GM12878 (cell line): ENCODE data around the gene DLEC1. TPM values are rescaled to one million over a fixed set of nuclear protein-coding genes. Genes with fewer than 3 reads are reported as not detected.
A peak's percentile ranks its signal among the peaks of the same experiment; 100 is the strongest.

Experiments used
- BMI1 ChIP-seq: fragments of 450-650 bp; IDR thresholded peaks from 2 replicates; pipeline ENCODE4 v1.6.1; 2016; ENCODE audit warnings: mild to moderate bottlenecking, moderate library complexity, borderline replicate concordance
- CHD1 ChIP-seq: IDR thresholded peaks from 2 replicates; pipeline ENCODE4 v1.6.1; 2012; ENCODE audit warnings: low read depth, low read length, improper control_type of control experiment
- HCFC1 ChIP-seq: fragments of 150-350 bp; IDR thresholded peaks from 2 replicates; pipeline ENCODE4 v1.6.1; 2014; ENCODE audit warnings: low read length
- IKZF2 ChIP-seq, 2 experiments: fragments of 450-650 bp; IDR thresholded peaks; 2 replicates each; pipeline ENCODE4 v1.6.1; 2017; ENCODE audit warnings: mild to moderate bottlenecking in 2 of 2, moderate library complexity in 2 of 2
- MEF2A ChIP-seq: IDR thresholded peaks from 2 replicates; pipeline ENCODE4 v1.6.1; 2011; ENCODE audit warnings: low read depth, mild to moderate bottlenecking, low read length, moderate library complexity; ENCODE audit not compliant: insufficient read depth
- MEF2B ChIP-seq: fragments of 450-650 bp; IDR thresholded peaks from 2 replicates; pipeline ENCODE4 v1.6.1; 2018; ENCODE audit warnings: mild to moderate bottlenecking, moderate library complexity; ENCODE audit not compliant: partially characterized antibody, poor library complexity, severe bottlenecking
- MLLT1 ChIP-seq: fragments of 450-650 bp; IDR thresholded peaks from 2 replicates; pipeline ENCODE4 v1.6.1; 2016; ENCODE audit warnings: mild to moderate bottlenecking
- NR2F1 ChIP-seq: fragments of 450-650 bp; conservative IDR thresholded peaks from 2 replicates; pipeline ENCODE4 v1.6.1; 2017; ENCODE audit warnings: mild to moderate bottlenecking
- PAX8 ChIP-seq: fragments of 450-650 bp; IDR thresholded peaks from 2 replicates; pipeline ENCODE4 v1.6.1; 2017; ENCODE audit warnings: mild to moderate bottlenecking, moderate library complexity
- POLR2AphosphoS5 ChIP-seq: IDR thresholded peaks from 2 replicates; pipeline ENCODE4 v1.6.1; 2011; ENCODE audit warnings: mild to moderate bottlenecking, low read length, inconsistent platforms
- SMAD5 ChIP-seq: IDR thresholded peaks from 2 replicates; pipeline ENCODE4 v1.6.1; 2016; ENCODE audit warnings: antibody characterized with exemption, low read depth
- TAF1 ChIP-seq: IDR thresholded peaks from 2 replicates; pipeline ENCODE4 v1.6.1; 2011; ENCODE audit warnings: mild to moderate bottlenecking, low read depth, low read length, borderline replicate concordance
- ZSCAN29 ChIP-seq: fragments of 450-650 bp; IDR thresholded peaks from 2 replicates; pipeline ENCODE4 v1.6.1; 2017; ENCODE audit warnings: mild to moderate bottlenecking, moderate library complexity
- polyA plus RNA-seq, 11 experiments: library from polyadenylated mRNA; depleted of rRNA in 4 of 11; unstranded in 6 of 11; stranded (reverse) in 5 of 11; fragments of >200 nt; fragmentation: Nextera tagmentation in 4 of 11; fragmentation: Illumina TruSeq in 1 of 11; extraction: Ambion mirVana in 4 of 11; extraction: Trizol in 1 of 11; gene quantifications; 1 replicate in 1 of 11; 2 replicates in 10 of 11; pipeline versions ENCODE4 v1.2.1 to v1.2.3, GENCODE V29; 2011 to 2016; ENCODE audit warnings: inconsistent platforms in 2 of 11, missing spikeins in 2 of 11, low read depth in 1 of 11
- total RNA-seq, 4 experiments: library from RNA; depleted of rRNA in 3 of 4; stranded (reverse); fragments of >200 nt in 3 of 4; fragmentation: Illumina TruSeq in 1 of 4; extraction: Trizol in 1 of 4; gene quantifications; 2 replicates each; pipeline versions ENCODE4 v1.2.1 to v1.2.3, GENCODE V29; 2013 to 2021
- TF ChIP-seq, protein P1 (sequence below): fragments of 450-650 bp; IDR thresholded peaks from 2 replicates; pipeline ENCODE4 v1.6.1; 2017; ENCODE audit warnings: mild to moderate bottlenecking
- TF ChIP-seq, protein P2 (sequence below): IDR thresholded peaks from 2 replicates; pipeline ENCODE4 v1.6.1; 2012; ENCODE audit warnings: low read length, inconsistent platforms
- TF ChIP-seq, protein P3 (sequence below): fragments of 450-650 bp; formaldehyde crosslinking; IDR thresholded peaks from 2 replicates; pipeline ENCODE4 v1.4.0; 2020; ENCODE audit warnings: mild to moderate bottlenecking, moderate library complexity
- TF ChIP-seq, protein P4 (sequence below): fragments of 450-650 bp; IDR thresholded peaks from 2 replicates; pipeline ENCODE4 v1.6.1; 2016; ENCODE audit warnings: mild to moderate bottlenecking, moderate library complexity, borderline replicate concordance

Gene DLEC1
- total and polyA plus RNA-seq, 10 of the 15 experiments (the other 5 are each of a cell fraction or from before 2014, with no cell fraction given): 0.03 to 0.29 (median 0.07) TPM; not detected in 3

DNA sequence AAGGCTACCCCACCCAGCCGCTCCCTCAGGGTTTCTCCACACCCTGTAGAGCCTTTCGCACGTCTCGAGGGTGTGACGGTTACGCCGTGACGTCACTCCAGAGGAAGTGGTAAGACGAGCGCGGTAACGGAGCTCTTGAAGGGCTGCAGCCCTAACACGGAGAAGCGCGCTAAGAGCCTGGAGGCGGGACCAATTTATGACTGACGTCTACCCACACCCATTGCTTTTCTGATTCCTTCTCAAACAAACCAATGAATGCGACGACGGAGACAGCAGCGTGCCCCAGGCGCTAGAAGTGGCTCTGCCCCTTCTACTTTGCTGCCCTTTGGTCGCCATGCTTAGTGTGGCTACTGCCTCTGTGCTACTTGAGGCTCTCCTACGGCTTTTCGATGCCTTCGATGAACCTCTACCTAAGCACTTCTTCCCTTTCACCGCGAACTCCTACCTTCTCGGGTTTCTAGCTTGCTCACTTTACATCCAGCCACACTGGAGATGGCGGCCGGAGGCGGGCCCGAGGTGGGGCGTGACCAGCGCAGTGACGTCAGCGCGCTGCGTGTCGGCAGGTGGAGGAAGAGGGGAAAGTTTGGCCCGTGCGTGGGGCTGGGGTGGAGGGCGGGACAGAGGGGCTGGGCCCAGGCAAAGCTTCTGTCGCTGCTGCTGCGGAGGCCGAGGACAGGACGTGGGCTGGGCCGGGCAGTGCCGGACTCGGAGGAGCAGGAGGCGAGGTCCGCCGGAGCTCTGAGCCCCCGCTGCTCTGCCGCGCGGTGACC is 126.1 kb downstream of the DLEC1 start, which contains the start of gene OXSR1 (continued):
- TF ChIP-seq, protein P1, sequence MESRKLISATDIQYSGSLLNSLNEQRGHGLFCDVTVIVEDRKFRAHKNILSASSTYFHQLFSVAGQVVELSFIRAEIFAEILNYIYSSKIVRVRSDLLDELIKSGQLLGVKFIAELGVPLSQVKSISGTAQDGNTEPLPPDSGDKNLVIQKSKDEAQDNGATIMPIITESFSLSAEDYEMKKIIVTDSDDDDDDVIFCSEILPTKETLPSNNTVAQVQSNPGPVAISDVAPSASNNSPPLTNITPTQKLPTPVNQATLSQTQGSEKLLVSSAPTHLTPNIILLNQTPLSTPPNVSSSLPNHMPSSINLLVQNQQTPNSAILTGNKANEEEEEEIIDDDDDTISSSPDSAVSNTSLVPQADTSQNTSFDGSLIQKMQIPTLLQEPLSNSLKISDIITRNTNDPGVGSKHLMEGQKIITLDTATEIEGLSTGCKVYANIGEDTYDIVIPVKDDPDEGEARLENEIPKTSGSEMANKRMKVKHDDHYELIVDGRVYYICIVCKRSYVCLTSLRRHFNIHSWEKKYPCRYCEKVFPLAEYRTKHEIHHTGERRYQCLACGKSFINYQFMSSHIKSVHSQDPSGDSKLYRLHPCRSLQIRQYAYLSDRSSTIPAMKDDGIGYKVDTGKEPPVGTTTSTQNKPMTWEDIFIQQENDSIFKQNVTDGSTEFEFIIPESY: no peak
- TF ChIP-seq CHD1 (no peak), ZSCAN29 (no peak), POLR2AphosphoS5 (peak; percentile 60; the same call in 1 of the 2 replicates), MEF2A (no peak), PAX8 (no peak), MEF2B (peak; percentile 51), BMI1 (no peak), SMAD5 (peak; percentile 21; the same call in 1 of the 2 replicates), IKZF2 (IDR thresholded peaks at IDR 0.05) (no peak), MLLT1 (peak; percentile 77), HCFC1 (peak; percentile 77), NR2F1 (peak; percentile 96), TAF1 (no peak; the same call in 1 of the 2 replicates)
- TF ChIP-seq, protein P2, sequence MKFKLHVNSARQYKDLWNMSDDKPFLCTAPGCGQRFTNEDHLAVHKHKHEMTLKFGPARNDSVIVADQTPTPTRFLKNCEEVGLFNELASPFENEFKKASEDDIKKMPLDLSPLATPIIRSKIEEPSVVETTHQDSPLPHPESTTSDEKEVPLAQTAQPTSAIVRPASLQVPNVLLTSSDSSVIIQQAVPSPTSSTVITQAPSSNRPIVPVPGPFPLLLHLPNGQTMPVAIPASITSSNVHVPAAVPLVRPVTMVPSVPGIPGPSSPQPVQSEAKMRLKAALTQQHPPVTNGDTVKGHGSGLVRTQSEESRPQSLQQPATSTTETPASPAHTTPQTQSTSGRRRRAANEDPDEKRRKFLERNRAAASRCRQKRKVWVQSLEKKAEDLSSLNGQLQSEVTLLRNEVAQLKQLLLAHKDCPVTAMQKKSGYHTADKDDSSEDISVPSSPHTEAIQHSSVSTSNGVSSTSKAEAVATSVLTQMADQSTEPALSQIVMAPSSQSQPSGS: peak; percentile 83
- TF ChIP-seq, protein P3, sequence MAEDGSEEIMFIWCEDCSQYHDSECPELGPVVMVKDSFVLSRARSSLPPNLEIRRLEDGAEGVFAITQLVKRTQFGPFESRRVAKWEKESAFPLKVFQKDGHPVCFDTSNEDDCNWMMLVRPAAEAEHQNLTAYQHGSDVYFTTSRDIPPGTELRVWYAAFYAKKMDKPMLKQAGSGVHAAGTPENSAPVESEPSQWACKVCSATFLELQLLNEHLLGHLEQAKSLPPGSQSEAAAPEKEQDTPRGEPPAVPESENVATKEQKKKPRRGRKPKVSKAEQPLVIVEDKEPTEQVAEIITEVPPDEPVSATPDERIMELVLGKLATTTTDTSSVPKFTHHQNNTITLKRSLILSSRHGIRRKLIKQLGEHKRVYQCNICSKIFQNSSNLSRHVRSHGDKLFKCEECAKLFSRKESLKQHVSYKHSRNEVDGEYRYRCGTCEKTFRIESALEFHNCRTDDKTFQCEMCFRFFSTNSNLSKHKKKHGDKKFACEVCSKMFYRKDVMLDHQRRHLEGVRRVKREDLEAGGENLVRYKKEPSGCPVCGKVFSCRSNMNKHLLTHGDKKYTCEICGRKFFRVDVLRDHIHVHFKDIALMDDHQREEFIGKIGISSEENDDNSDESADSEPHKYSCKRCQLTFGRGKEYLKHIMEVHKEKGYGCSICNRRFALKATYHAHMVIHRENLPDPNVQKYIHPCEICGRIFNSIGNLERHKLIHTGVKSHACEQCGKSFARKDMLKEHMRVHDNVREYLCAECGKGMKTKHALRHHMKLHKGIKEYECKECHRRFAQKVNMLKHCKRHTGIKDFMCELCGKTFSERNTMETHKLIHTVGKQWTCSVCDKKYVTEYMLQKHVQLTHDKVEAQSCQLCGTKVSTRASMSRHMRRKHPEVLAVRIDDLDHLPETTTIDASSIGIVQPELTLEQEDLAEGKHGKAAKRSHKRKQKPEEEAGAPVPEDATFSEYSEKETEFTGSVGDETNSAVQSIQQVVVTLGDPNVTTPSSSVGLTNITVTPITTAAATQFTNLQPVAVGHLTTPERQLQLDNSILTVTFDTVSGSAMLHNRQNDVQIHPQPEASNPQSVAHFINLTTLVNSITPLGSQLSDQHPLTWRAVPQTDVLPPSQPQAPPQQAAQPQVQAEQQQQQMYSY (CRISPR knock-in tag): no peak
- TF ChIP-seq, protein P4, sequence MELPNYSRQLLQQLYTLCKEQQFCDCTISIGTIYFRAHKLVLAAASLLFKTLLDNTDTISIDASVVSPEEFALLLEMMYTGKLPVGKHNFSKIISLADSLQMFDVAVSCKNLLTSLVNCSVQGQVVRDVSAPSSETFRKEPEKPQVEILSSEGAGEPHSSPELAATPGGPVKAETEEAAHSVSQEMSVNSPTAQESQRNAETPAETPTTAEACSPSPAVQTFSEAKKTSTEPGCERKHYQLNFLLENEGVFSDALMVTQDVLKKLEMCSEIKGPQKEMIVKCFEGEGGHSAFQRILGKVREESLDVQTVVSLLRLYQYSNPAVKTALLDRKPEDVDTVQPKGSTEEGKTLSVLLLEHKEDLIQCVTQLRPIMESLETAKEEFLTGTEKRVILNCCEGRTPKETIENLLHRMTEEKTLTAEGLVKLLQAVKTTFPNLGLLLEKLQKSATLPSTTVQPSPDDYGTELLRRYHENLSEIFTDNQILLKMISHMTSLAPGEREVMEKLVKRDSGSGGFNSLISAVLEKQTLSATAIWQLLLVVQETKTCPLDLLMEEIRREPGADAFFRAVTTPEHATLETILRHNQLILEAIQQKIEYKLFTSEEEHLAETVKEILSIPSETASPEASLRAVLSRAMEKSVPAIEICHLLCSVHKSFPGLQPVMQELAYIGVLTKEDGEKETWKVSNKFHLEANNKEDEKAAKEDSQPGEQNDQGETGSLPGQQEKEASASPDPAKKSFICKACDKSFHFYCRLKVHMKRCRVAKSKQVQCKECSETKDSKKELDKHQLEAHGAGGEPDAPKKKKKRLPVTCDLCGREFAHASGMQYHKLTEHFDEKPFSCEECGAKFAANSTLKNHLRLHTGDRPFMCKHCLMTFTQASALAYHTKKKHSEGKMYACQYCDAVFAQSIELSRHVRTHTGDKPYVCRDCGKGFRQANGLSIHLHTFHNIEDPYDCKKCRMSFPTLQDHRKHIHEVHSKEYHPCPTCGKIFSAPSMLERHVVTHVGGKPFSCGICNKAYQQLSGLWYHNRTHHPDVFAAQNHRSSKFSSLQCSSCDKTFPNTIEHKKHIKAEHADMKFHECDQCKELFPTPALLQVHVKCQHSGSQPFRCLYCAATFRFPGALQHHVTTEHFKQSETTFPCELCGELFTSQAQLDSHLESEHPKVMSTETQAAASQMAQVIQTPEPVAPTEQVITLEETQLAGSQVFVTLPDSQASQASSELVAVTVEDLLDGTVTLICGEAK: peak; percentile 91
- TF ChIP-seq, all 136 proteins: peak for 61
